Renal cortex interstitium (tissue), 11 donors: ENCODE measurements around the gene CDC42BPB. TPM values are rescaled to one million over a fixed set of nuclear protein-coding genes. Genes with fewer than 3 reads are reported as not detected.
"Not testable (repeated sequence)": the region's sequence is repeated elsewhere in the genome, so short reads cannot be mapped to it uniquely, and the experiment has no call there.

Experiments used
- DNase-seq, 11 donors: peaks; one replicate each; pipeline ENCODE4 v3.0.0-alpha.2; 2013; ENCODE audit warnings: low read depth in 9 of 11, low spot score in 4 of 11; ENCODE audit errors: extremely low read depth in 1 of 11
- polyA plus RNA-seq, 3 donors: library from polyadenylated mRNA; unstranded; fragments of 120-200 nt; gene quantifications; one replicate each; pipeline ENCODE4 v1.2.1, GENCODE V29; 2013; ENCODE audit not compliant: insufficient read length in 3 of 3

CDC42BPB gene
- polyA plus RNA-seq, 3 donors: 74.0 to 98.5 (median 84.0) TPM

- no peak for DNase-seq
Measured at GRCh38 chr14:102903248-102903888, 154.0 kb downstream of the CDC42BPB start.

GRCh38 chr14:102902523-102903247 is 154.7 kb downstream of the CDC42BPB start:
- no peak for DNase-seq

- DNase-seq: no peak
Measured at GRCh38 chr14:102902086-102902485, 155.3 kb downstream of the CDC42BPB start.

GRCh38 chr14:102901633-102902032 is 155.7 kb downstream of the CDC42BPB start:
- DNase-seq: no peak

GRCh38 chr14:102900631-102901571 is 156.4 kb downstream of the CDC42BPB start:
- DNase-seq: no peak

GRCh38 chr14:102899516-102899900 is 157.8 kb downstream of the CDC42BPB start:
- DNase-seq: no peak

GRCh38 chr14:102898776-102899515 is 158.4 kb downstream of the CDC42BPB start:
- DNase-seq: no peak

GRCh38 chr14:102898298-102898697 is 159.1 kb downstream of the CDC42BPB start:
- no peak for DNase-seq

GRCh38 chr14:102897299-102898027 is 159.9 kb downstream of the CDC42BPB start:
- DNase-seq: no peak

- DNase-seq: not testable (repeated sequence)
Measured at GRCh38 chr14:102896735-102897134, 160.6 kb downstream of the CDC42BPB start.

GRCh38 chr14:102893452-102893851 is 163.9 kb downstream of the CDC42BPB start:
- peak in 3 of 11 donors; percentile 9 to 19 (median 15) for DNase-seq

- no peak for DNase-seq
Measured at GRCh38 chr14:102892651-102893050, 164.7 kb downstream of the CDC42BPB start.

GRCh38 chr14:102891556-102891955 is 165.8 kb downstream of the CDC42BPB start:
- DNase-seq: no peak

GRCh38 chr14:102891111-102891510 is 166.2 kb downstream of the CDC42BPB start:
- DNase-seq: no peak

GRCh38 chr14:102889615-102890014 is 167.7 kb downstream of the CDC42BPB start:
- no peak for DNase-seq

GRCh38 chr14:102888748-102889147 is 168.6 kb downstream of the CDC42BPB start:
- DNase-seq: no peak

- no peak for DNase-seq
Measured at GRCh38 chr14:102885737-102886447, 171.5 kb downstream of the CDC42BPB start.

- no peak for DNase-seq
Measured at GRCh38 chr14:102883554-102883953, 173.8 kb downstream of the CDC42BPB start.
